ENCODE measurements around the gene HECA. TPM values are rescaled to one million over a fixed set of nuclear protein-coding genes. Genes with fewer than 3 reads are reported as not detected.
"Not testable (repeated sequence)": the region's sequence is repeated elsewhere in the genome, so short reads cannot be mapped to it uniquely, and the experiment has no call there.

Gene HECA
- total RNA-seq, 1 experiment from 2014 or later = 4.0 TPM

DNA sequence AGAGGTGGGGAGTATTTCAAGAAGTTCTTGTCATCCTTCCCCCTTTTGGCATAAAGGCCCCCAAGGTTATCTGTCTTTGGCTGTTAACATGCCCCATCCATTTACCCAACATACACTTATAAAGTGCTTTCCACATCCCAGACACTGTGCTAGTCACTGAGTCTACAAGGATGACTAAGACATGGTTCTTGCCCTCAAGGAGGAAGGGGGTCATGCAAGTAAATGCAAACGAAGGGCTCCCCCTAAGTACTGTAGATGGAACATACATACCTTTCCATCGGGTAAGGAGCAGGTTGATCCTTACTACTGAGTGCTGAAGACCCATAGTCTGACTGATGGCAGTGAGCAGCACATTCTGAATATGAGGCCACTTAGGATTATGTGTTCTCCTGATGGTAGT, 38.3 kb downstream of the HECA start:
- Histone ChIP-seq H3K9me3 (no peaks in the 10 kb centered on the region), H3K4me3 (no peak overlapping the region), H3K27me3 (no peaks in the 10 kb centered on the region), H3K36me3 (no peaks in the 10 kb centered on the region; the same call in 1 of the 2 replicates)
- no peak for DNase-seq

DNA sequence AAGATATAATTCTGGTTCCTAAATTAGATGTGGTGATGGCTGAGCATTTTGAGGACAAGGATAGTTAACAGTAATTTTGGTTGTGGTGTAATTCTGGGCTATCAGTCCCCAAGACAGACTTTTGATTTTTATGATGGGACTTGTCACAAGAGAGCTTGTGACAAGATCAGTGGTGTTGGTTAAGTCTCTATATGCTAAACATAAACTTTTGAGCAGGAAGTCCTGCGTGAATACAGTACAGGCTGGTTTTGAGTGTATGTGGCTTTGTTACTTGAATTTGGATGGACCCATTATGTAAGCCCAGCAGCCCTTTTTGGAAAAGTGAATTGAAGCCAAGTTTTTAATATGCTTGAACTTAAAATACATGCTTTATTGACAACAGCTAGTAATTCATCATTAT, 38.9 kb downstream of the HECA start:
- Histone ChIP-seq H3K4me3 (no peak overlapping the region), H3K27me3 (no peaks in the 10 kb centered on the region), H3K9me3 (no peaks in the 10 kb centered on the region), H3K36me3 (no peaks in the 10 kb centered on the region; the same call in 1 of the 2 replicates)
- no peak for DNase-seq

DNA sequence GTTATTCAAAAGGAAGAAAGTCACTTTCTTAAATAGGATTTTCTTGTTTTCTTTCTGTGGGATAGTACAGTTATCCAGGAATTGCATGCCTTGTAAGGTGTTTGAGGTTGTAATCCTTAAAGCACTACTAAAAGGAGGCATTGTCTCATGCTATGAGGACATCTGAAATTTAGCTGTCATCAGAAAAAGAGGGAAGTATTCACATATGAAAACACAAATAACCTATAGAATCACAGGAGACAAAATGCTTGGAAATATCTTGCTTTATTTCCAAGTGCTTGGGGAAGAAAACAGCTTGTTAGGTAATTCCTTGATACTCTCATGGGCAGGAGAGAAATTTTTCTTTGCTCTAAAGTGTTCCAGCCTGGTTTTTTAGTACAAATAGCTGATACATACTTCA, 40.1 kb downstream of the HECA start:
- Histone ChIP-seq H3K9me3 (no peaks in the 10 kb centered on the region), H3K27me3 (no peaks in the 10 kb centered on the region), H3K36me3 (no peaks in the 10 kb centered on the region; the same call in 1 of the 2 replicates), H3K4me3 (no peak overlapping the region)
- no peak for DNase-seq

DNA sequence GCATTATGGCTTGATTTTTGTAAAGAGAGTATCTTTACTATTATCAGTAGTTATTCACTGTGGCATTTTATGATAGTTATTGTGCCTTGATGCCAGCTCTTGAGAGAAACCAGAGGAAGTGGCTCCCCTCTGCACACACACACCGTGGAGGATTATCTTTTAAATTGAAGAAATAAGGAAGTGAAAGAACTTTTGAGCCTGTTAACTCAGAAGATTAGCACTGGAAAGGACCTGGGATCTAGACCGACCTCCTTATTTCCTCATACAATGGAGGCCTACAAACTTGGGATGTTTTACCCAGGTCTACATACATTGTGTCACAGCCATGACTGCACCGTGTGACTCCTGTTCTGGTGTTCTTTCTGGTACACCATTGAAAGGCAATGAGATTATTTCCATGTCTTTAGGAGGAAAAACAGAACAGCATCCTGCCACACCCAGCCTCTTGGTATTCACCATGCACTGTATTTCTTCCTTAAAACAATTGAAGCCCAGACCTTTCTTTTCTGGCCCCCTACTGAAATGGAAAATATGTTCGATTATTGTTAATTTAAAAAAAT, 40.6 kb downstream of the HECA start:
- no peak overlapping the region for H3K4me3 ChIP-seq
- H3K36me3 ChIP-seq = no peaks in the 10 kb centered on the region; the same call in 1 of the 2 replicates
- no peaks in the 10 kb centered on the region for H3K27me3 ChIP-seq
- no peak for DNase-seq
- H3K9me3 ChIP-seq = no peaks in the 10 kb centered on the region

DNA sequence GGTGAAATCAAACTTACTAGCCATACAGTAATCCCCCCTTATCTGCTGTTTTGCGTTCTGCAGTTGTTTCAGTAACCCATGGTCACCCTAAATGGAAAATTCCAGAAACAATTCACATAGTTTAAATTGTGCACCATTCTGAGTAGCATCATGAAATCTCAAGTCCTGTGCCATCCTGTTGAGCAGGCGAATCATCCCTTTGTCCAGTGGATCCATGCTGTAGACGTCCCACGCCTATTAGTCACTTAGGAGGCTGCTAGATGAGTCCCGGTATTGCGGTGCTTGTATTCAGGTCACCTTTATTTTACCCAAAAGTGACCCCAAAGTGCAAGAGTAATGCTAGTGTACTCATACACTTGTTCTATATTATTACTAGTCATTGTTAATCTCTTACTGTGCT, 46.4 kb downstream of the HECA start:
- no peaks in the 10 kb centered on the region for H3K27me3 ChIP-seq
- no peaks in the 10 kb centered on the region for H3K9me3 ChIP-seq
- no peak overlapping the region for H3K4me3 ChIP-seq
- H3K36me3 ChIP-seq = peaks cover 2% of the 10 kb centered on the region; the same call in 1 of the 2 replicates
- DNase-seq = no peak

DNA sequence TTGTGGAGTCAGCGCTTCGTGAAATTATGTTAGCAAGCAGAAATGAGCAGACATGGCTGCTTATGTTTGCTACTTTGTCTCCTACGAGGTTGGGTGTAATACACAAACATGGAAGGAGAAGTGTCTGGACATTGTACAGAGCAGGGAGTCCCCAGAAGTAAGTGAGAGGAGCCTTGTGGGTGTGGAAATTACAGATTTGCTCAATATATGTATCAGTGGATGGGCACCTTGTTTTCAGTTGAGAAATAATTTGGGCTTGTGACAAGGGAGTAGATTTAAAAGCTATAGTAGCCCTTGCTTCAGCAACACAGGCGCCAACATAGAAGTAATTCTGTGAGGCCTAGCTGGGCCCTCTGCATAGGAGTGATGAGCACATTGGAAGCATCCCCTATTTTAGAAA, 49.2 kb downstream of the HECA start:
- Histone ChIP-seq H3K36me3 (0 out of 2 replicates have a peak, but pooled peaks cover 2% of the 10 kb centered on the region), H3K4me3 (no peak overlapping the region), H3K27me3 (no peaks in the 10 kb centered on the region), H3K9me3 (no peaks in the 10 kb centered on the region)
- no peak for DNase-seq

DNA sequence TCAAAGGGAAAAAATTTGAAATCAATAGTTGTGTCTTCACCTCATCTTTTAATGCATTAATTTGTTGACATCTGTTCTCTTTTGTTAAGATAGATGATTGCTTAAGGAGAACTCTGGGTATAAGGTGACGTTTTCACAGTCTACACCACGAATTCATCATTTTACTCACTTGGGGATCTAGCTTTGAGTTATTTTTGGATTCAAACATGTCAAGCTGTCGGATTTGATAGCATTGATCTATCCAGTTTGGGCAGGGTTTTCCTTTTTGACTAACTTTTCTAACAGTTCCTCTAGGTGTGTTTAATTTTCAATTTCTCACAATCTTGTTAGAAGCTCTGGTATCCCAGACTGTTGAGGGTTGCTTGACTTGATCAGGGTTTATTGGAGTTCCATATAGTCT, 49.6 kb downstream of the HECA start:
- Histone ChIP-seq H3K4me3 (no peak overlapping the region), H3K9me3 (no peaks in the 10 kb centered on the region), H3K27me3 (no peaks in the 10 kb centered on the region), H3K36me3 (0 out of 2 replicates have a peak, but pooled peaks cover 2% of the 10 kb centered on the region)
- no peak for DNase-seq

DNA sequence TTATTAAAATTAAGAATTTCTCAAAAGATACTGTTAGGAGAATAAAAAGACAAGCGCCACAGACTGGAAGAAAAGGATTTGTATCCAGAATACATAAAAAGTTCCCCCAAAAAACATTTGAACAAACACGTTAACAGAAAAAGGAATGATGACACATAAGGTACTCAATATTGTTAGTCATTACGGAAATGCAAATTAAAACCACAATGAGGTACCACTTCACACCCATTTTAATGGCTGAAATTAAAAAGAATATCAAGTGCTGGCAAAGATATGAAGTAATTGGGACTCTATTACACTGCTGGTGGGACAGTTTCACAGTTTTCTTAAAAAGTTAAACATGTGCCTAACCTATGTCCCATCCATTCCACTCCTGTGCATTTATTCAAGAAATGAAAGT, 51.4 kb downstream of the HECA start:
- no peak overlapping the region for H3K4me3 ChIP-seq
- DNase-seq = no peak
- no peaks in the 10 kb centered on the region for H3K27me3 ChIP-seq
- H3K9me3 ChIP-seq = no peaks in the 10 kb centered on the region
- H3K36me3 ChIP-seq = no peaks in the 10 kb centered on the region

DNA sequence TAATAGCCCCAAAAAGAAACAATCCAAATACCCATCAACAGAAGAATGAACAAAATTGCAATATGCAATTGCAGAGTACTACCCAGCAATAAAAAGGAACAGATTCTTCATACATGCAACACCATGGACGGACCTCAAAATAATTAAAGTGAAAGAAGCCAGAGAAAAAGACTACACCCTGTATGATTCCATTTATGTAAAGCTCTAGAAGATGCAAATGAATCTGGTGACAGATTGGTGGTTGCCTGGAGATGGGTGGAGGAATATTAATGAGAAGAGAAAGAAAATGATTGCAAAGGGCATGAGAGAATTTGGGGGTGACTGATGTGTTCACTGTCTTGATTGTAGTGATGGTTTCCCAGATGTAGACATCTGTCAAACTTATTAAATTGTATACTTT, 51.8 kb downstream of the HECA start:
- no peaks in the 10 kb centered on the region for H3K9me3 ChIP-seq
- no peak overlapping the region for H3K4me3 ChIP-seq
- DNase-seq = no peak
- no peaks in the 10 kb centered on the region for H3K36me3 ChIP-seq
- no peaks in the 10 kb centered on the region for H3K27me3 ChIP-seq

DNA sequence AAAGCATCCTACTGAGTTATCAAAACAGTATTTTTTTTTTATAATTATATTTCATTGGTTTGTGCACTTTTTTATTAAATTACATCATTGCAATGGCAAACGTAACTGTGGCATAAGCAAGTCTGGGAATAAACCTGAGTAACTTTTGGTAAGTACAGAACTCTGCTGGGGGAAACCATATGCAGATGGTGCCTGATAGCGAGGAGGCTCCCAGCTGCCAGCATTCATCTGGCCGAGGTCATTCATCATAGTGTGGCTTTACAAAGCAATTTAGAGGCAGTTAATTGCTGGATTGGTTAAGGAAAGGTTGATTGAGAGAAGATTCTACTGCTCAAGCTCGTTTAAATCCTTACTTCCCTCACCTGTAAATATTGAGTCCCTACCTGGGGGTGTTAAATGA, 52.6 kb downstream of the HECA start:
- H3K4me3 ChIP-seq = no peak overlapping the region
- H3K27me3 ChIP-seq = no peaks in the 10 kb centered on the region
- H3K36me3 ChIP-seq = no peaks in the 10 kb centered on the region
- DNase-seq = no peak
- H3K9me3 ChIP-seq = no peaks in the 10 kb centered on the region

DNA sequence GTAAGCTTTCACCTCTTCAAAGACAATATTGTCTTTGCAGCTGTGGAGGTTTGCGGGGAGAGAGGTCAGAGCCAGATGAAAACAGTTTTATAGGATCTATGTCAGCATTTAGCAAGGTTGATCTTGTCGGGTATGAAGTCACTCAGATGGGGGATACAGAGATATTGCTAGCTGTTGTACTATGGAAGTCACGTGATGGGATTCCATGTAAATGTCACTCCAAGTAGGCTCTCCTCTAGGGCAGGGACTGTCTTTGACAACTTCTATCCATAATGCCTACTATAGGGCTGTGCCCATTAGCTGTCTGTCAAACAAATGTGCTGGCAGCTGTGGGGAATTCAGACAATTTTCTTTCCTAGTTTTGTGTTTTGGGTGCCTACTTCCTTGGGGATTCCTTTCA, 54.8 kb downstream of the HECA start:
- no peaks in the 10 kb centered on the region for H3K36me3 ChIP-seq
- no peaks in the 10 kb centered on the region for H3K9me3 ChIP-seq
- H3K27me3 ChIP-seq = no peaks in the 10 kb centered on the region
- no peak overlapping the region for H3K4me3 ChIP-seq
- DNase-seq = no peak

DNA sequence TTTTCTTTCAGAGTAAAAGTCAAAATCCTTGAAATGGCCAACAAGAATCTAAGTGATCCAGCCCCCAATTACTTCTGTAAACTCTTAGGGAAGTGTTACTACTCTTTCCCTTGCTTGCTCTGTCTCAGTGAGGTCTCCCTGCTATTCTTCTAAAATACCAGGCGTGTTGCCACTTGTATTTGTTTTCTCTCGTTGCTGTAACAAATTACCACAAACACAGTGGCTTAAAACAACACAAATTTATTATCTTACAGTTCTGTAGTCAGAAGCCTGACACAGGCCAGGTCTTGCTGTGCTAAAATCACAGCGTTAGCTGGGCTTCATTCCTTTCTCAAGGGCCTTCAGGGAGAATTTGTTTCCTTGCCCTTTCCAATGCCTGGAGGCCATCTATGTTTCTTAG, 59.9 kb downstream of the HECA start:
- DNase-seq = no peak
- Histone ChIP-seq H3K4me3 (no peak overlapping the region), H3K36me3 (no peaks in the 10 kb centered on the region), H3K27me3 (no peaks in the 10 kb centered on the region), H3K9me3 (no peaks in the 10 kb centered on the region)

DNA sequence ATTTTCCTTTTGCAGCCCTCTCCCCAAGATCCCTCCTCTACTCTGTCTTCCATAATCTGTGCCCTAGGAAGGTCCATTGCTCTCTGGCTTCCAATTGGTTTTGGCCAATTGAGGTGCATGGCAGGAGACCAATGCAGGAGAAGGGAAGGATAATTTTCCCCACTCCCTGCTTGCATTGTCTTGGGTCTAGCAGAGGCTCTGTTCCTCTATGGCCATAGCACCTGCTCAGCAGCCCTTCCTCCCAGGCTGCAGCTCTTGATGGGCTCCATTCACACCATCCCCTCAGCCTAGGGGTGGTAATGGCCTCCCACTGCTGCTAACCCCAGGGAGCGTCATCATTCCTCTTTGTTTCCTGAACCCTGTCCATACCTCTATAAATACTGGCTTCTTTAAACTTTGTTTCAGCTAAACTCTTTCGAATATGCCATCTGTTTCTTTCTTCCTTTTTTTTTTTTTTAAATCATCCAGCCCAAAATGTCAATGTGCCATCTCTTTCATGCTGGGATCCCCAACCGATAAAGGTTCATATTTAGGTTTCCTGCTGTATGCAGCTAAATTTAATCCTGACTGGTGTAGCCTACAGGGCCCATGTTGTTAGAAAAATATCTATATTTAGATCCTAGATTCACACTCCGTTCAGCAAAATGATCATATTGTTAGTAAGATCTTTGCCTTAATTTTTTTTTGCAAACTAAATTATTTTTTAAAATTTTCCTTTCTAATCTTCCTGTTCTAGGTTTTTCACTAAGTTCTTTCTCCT, 63.8 kb downstream of the HECA start:
- Histone ChIP-seq H3K27me3 (no peaks in the 10 kb centered on the region), H3K9me3 (no peaks in the 10 kb centered on the region), H3K36me3 (no peaks in the 10 kb centered on the region), H3K4me3 (no peak overlapping the region)
- no peak for DNase-seq

DNA sequence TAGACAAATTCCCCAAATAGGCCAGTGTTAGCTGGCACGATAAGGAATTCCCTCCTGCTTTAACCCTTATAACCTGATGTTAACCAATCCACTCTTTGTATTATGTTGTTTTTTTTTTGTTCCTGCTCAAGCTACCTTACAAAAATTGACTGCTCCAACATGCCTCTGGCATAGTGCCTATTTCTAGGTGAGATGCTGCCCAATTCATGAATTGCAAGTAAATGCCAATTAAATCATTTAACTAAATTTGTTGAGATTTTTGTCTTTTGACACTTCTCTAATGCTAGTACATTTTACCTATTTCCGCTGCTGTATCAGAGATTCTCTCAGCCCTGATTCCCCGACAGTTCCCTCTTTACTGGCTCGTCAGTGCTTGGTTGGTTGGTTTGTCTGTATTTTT, 66.5 kb downstream of the HECA start:
- Histone ChIP-seq H3K36me3 (no peaks in the 10 kb centered on the region), H3K27me3 (no peaks in the 10 kb centered on the region), H3K4me3 (no peak overlapping the region), H3K9me3 (peaks cover 8% of the 10 kb centered on the region)
- no peak for DNase-seq

DNA sequence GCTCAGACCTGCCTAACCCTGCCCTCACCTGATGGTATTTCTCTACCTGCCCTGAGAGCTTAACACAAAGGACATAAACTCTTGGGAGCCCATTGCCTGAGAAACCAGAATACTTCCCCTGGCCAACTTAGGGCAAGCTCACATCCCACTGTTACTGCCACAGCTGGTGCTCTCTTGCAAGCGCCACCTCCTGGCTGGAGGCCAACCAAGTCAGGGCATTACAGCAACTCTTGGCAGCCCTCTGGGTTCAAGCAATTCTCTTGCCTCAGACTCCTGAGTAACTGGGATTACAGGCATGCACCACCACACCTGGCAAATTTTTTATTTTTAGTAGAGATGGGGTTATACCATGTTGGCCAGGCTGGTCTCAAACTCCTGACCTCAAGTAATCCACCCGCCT, 70.1 kb downstream of the HECA start:
- no peak for DNase-seq
- Histone ChIP-seq H3K4me3 (no peak overlapping the region), H3K27me3 (no peaks in the 10 kb centered on the region), H3K36me3 (no peaks in the 10 kb centered on the region), H3K9me3 (peaks cover 8% of the 10 kb centered on the region)

DNA sequence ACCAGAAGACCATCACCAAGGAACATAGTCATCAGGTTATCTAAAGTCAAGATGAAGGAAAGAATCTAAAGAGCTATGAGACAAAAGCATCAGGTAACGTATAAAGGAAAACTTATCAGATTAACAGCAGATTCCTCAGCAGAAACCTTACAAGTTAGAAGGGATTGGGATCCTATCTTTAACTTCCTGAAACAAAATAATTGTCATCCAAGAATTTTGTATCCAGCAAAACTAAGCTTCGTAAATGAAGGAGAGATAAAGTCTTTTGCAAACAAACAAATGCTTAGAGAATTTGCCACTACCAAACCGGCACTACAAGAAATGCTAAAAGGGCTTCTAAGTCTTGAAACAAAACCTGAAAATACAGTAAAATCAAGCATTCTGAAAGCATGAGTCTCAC, 71.0 kb downstream of the HECA start:
- no peaks in the 10 kb centered on the region for H3K27me3 ChIP-seq
- no peak for DNase-seq
- no peaks in the 10 kb centered on the region for H3K36me3 ChIP-seq
- no peak overlapping the region for H3K4me3 ChIP-seq
- peaks cover 8% of the 10 kb centered on the region for H3K9me3 ChIP-seq

DNA sequence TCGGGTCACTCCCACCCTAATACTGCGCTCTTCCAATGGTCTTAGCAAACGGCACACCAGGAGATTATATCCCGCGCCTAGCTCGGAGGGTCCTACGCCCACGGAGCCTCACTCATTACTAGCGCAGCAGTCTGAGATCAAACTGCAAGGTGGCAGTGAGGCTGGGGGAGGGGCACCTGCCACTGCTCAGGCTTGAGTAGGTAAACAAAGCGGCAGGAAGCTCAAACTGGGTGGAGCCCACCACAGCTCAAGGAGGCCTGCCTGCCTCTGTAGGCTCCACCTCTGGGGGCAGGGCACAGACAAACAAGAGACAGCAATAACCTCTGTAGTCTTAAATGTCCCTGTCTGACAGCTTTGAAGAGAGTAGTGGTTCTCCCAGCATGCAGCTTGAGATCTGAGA, 75.9 kb downstream of the HECA start:
- DNase-seq, H3K27me3 ChIP-seq, H3K36me3 ChIP-seq, H3K9me3 ChIP-seq, H3K4me3 ChIP-seq: not testable (repeated sequence)

DNA sequence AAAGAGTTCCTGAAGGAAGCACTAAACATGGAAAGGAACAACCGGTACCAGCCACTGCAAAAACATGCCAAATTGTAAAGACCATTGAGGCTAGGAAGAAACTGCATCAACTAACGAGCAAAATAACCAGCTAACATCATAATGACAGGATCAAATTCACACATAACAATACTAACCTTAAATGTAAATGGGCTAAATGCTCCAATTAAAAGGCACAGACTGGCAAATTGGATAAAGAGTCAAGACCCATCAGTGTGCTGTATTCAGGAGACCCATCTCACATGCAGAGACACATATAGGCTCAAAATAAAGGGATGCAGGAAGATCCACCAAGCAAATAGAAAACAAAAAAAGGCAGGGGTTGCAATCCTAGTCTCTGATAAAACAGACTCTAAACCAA, 77.6 kb downstream of the HECA start:
- not testable (repeated sequence) for H3K9me3 ChIP-seq, H3K36me3 ChIP-seq, H3K27me3 ChIP-seq, H3K4me3 ChIP-seq, DNase-seq
